Suprapubic skin (tissue), 4 donors: Measurements from ENCODE around the gene TNFAIP8L1.

Source experiments
- POLR2A ChIP-seq, 2 donors: fragments of 450-650 bp; IDR thresholded peaks; one replicate each; pipeline ENCODE4 v1.6.1; 2017; ENCODE audit warnings: antibody characterized with exemption in 2 of 2, mild to moderate bottlenecking in 2 of 2, moderate library complexity in 2 of 2
- POLR2AphosphoS5 ChIP-seq, 3 donors: sonication (generic); formaldehyde crosslinking; IDR thresholded peaks; one replicate each; pipeline ENCODE4 v1.6.1; 2017; ENCODE audit warnings: antibody characterized with exemption in 3 of 3
- TF ChIP-seq, protein P1 (sequence below), 2 donors: fragments of 200-600 bp in 1 of 2; fragments of 450-650 bp in 1 of 2; sonication (generic) in 1 of 2; IDR thresholded peaks; one replicate each; pipeline ENCODE4 v1.5.1; 2016 to 2019; ENCODE audit warnings: antibody characterized with exemption in 2 of 2, mild to moderate bottlenecking in 1 of 2, moderate library complexity in 1 of 2

DNA sequence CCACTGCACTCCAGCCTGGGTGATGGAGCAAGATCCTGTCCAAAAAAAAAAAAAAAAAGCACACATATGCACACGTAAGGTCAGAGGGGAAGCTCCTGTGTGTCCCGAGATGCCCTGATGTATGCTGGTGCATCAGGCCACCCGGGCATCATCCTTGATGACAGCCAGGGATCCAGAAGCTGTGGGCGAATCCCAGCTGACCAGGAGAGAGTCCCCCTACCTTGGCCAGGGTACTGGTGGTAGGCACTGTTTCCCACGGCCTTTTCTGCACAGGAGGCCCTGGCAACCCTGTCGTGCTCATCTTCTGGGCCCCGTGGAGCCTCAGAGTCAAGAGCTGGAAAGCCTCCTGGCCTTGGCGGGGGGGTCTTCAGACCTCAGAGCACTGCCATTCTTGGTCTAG is 16.8 kb downstream of the TNFAIP8L1 start:
- TF ChIP-seq, protein P1, sequence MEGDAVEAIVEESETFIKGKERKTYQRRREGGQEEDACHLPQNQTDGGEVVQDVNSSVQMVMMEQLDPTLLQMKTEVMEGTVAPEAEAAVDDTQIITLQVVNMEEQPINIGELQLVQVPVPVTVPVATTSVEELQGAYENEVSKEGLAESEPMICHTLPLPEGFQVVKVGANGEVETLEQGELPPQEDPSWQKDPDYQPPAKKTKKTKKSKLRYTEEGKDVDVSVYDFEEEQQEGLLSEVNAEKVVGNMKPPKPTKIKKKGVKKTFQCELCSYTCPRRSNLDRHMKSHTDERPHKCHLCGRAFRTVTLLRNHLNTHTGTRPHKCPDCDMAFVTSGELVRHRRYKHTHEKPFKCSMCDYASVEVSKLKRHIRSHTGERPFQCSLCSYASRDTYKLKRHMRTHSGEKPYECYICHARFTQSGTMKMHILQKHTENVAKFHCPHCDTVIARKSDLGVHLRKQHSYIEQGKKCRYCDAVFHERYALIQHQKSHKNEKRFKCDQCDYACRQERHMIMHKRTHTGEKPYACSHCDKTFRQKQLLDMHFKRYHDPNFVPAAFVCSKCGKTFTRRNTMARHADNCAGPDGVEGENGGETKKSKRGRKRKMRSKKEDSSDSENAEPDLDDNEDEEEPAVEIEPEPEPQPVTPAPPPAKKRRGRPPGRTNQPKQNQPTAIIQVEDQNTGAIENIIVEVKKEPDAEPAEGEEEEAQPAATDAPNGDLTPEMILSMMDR (IDR thresholded peaks at IDR 0.05): no peak
- TF ChIP-seq POLR2AphosphoS5 (IDR thresholded peaks at IDR 0.05) (no peak), POLR2A (IDR thresholded peaks at IDR 0.05) (no peak)
